Ishikawa (cell line): ENCODE measurements around the gene RTTN.

Experiments
- EP300 ChIP-seq: IDR thresholded peaks from 2 replicates; pipeline ENCODE4 v1.6.1; 2012; ENCODE audit warnings: borderline replicate concordance
- MAX ChIP-seq: IDR thresholded peaks from 2 replicates; pipeline ENCODE4 v1.6.1; 2012
- YY1 ChIP-seq: IDR thresholded peaks from 2 replicates; pipeline ENCODE4 v1.6.1; 2012; ENCODE audit warnings: low read depth

GRCh38 chr18:70151614-70152013 lies 53.9 kb downstream of the RTTN start:
- TF ChIP-seq EP300 (no peak), MAX (no peak), YY1 (no peak)
